ENCODE measurements around the gene TWIST2. TPM values are rescaled to one million over a fixed set of nuclear protein-coding genes. Genes with fewer than 3 reads are reported as not detected.
A peak's percentile ranks its signal among the peaks of the same experiment; 100 is the strongest.

The TWIST2 gene
- total RNA-seq, 1 donor from 2014 or later: 0.83 TPM

GRCh38 chr2:238911376-238912227 is 63.7 kb downstream of the TWIST2 start:
- intact Hi-C loops (cut with DNase I): no loop called here
- peak; percentile 59 for DNase-seq (ENCODE audit: low spot score)

- intact Hi-C loops (cut with DNase I): no loop called here
- DNase-seq (ENCODE audit: low spot score): peak; percentile 55
Measured at GRCh38 chr2:238912228-238912915, 64.5 kb downstream of the TWIST2 start.

DNA sequence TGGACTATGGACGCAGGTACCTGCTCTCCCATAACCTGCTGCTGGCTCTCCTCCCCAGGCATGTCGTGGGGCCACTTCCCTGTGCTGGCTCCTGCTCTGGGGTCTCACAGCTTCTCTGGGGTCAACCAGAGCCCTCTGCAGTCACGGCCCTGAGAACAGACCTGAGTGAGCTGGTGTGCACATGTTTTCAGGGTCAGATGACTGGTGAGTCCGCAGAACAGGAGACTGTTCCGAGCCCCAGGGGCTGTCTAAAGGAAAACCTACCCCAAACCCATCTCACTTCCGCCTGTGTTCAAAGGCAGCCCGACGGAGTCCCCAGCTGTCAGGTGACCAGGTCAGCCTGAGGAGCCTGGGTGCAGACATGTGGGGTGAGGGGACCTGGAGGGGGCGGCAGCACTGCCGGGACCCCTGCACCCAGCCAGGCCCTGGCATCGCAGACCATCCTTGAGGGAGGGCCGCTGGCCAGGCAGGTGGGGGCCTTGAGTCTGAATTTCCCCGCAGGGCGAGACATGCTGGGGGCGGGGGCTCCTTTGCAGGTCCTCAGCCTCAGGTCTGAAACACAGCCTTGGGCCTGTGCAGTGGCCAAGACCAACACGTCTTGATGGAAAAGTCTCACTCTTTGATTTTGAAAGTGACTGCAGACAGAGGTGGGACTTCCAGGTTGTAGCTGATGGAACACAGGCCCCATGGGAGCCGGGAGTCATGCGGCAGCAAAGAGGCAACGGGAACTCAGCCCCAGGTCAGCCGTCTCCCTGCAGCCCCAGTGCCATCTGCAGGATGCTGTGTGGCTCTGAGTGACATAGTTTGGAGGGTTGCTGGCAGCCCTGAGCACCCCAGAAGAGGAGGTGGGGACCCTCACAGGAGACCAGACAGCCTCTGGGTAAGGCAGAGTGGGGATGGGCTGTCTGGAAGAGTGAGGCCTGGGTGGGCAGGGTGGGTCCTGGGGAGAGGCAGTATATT is 65.3 kb downstream of the TWIST2 start:
- intact Hi-C loops (cut with DNase I): no loop called here
- peak; percentile 70 for DNase-seq (ENCODE audit: low spot score)

GRCh38 chr2:238913931-238914647 is 66.2 kb downstream of the TWIST2 start:
- intact Hi-C loops (cut with DNase I): no loop called here
- DNase-seq (ENCODE audit: low spot score): peak; percentile 35

DNA sequence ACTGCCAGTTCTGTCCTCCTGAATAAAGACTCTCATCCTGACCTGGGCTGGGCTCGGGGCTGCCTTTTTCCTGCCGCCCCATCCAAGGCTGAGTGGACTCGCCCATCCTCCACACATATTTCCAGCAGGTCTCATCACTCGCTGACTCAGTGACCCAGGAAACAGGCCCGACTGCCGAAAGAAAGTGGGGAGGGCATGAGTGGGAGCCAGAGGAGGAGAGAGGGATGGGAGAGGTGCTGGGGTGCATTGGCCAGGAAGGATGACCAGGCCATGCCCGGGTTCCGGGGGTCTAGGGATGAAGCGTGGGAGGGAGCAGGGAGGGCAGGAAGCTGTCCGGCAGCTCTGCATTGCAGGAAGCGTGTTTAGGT is 66.7 kb downstream of the TWIST2 start:
- intact Hi-C loops (cut with DNase I): no loop called here
- peak; percentile 46 for DNase-seq (ENCODE audit: low spot score)

DNA sequence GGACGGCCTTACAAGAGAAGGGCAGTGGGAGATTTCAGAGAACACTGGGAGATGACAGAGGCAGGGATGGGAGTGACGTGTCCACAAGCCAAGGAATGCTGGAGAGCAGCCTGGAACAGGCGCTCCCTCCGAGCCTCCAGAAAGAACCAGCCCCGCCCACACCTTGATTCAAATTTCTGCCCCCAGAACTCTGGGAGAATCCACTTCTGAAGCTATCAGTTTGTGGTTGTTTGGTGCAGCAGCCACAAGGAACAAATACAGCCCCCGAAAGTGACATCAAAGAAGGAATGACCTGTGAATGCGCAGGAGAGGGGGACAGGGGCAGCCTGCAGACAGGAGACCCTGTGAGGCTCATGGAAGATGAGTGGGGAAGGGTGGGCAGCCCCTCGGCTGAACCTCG is 67.3 kb downstream of the TWIST2 start:
- intact Hi-C loops (cut with DNase I): no loop called here
- no peak for DNase-seq (ENCODE audit: low spot score)

- DNase-seq (ENCODE audit: low spot score): peak; percentile 71
- intact Hi-C loops (cut with DNase I): no loop called here
Measured at GRCh38 chr2:238915596-238915995, 67.7 kb downstream of the TWIST2 start.

DNA sequence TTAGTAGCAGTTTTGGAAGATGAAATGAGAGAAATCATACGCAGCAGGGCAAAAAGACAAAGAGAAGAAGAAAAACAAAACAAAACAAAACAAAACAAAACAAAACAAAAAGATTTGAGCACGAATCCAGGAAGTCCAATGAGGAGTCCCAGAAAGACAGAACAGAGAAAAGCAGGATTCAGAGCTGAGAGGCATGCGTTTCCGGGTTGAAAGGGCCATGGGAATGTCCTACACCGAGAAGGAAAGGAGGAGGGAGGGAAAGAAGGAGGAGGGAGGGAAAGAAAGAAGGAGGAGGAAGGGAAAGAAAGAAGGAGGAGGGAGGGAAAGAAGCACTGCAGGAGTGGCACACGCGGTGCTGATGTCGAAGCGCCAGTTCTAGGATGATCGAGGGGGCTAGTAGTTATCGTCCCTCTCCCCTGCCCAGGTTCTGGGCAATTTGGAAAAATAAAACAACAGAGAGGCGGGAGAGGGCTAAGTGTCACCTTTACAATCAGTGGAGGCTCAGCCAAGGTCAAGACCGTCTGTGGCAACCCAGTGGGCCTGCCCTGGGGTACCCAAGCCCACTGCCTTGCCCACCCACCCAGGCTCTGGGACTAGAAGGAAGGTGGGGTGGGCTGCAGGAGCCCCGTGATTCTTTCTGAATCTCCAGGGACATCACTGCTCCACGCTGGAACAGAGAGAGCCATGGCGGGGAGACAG is 68.4 kb downstream of the TWIST2 start:
- no peak for DNase-seq (ENCODE audit: low spot score)
- intact Hi-C loops (cut with DNase I): no loop called here

GRCh38 chr2:238916875-238917590 is 69.1 kb downstream of the TWIST2 start:
- intact Hi-C loops (cut with DNase I): no loop called here
- peak; percentile 54 for DNase-seq (ENCODE audit: low spot score)

- intact Hi-C loops (cut with DNase I): no loop called here
- DNase-seq (ENCODE audit: low spot score): peak; percentile 24
Measured at GRCh38 chr2:238919307-238919706, 71.4 kb downstream of the TWIST2 start.

DNA sequence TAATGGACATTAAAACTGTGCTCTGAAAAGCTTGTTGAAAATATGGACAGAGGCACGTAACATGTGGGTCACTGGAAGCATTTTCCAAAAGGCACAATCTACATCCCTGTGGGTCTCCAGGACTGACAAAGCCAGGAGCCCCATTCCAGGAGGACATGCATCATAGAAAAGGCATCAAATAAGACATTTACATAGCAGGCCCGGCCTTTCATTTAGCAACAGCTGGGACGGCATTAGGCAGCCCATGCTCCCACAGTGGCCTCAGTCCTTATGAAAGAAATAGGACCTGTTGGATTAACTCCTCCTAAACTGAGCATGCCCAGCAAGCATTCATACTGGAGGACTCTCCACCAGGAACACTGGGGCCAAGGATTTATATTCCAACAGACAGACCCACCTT is 72.2 kb downstream of the TWIST2 start:
- intact Hi-C loops (cut with DNase I): no loop called here
- peak; percentile 4 for DNase-seq (ENCODE audit: low spot score)

DNA sequence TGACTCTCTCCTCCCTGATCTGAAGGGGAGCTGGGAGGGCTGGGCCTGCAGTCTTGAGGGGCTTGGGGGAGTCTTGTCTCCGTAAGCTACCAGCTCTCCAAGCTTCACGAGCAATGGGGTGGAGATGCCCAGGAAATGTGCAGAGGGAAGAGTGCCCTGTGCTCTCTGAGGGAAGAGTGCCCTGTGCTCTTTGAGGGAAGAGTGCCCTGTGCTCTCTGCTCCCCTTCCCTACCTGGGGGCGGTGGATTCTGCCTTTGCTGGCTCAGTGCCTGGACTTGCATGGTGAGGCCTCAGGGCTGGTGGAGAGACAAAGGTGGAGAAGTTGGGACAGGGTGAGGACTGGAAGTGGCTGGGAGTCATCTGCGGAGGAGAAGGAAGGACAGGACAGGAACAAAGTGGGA is 72.7 kb downstream of the TWIST2 start:
- intact Hi-C loops (cut with DNase I): no loop called here
- peak; percentile 39 for DNase-seq (ENCODE audit: low spot score)

DNA sequence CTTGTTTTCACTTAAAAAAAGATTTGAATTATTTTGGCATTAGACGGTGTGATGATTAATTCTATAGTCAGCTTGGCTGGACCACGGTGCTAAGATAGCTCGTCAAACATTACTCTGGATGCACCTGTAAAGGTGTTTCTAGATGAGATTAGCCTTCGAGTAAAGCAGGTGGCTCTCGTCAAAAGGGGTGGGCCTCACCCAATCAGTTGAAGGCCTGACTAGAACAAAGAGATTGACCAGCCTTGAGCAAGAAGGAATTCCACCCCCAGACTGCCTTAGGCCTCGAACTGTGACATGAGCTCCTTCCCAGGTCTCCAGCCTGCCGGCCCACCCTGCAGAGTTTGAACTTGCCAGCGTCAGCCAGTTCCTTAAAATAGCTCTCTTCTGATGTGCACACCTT is 73.4 kb downstream of the TWIST2 start:
- intact Hi-C loops (cut with DNase I): no loop called here

DNA sequence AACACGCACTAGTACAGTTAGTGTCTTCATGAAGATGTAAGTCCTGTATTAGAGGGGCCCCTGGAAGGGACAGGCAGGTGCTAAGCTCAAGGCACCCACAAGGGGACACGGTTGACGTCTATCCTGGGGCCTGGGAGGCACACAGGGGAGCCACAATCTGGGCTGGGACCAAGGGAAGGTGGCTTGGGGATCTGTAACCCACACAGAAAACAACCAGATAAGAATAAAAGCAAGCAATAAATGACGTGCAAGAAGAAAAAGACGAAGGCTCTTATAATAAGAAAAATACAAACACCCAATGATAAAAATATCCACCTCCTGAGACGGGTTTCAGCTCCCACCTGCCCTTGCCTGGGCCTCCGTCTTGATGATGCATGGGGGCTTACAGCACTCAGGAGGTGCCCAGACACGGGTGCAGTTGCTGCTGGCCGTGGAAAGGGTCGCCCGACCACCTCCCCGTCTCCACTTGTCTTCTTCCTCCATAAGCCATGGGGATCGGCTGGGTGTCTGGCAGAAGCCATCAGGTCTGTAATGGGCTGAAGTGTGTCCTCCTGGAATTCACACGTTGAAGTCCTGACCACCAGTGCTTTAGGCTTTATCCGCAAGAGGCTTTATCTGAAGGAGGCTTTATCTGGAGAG is 73.9 kb downstream of the TWIST2 start:
- intact Hi-C loops (cut with DNase I): no loop called here
- DNase-seq (ENCODE audit: low spot score): peak; percentile 74

More for the DNA sequence above, 73.4 kb downstream of the TWIST2 start:
- DNase-seq (ENCODE audit: low spot score): peak; percentile 31

- DNase-seq (ENCODE audit: low spot score): peak; percentile 57
- intact Hi-C loops (cut with DNase I): no loop called here
Measured at GRCh38 chr2:238922435-238922834, 74.5 kb downstream of the TWIST2 start.

DNA sequence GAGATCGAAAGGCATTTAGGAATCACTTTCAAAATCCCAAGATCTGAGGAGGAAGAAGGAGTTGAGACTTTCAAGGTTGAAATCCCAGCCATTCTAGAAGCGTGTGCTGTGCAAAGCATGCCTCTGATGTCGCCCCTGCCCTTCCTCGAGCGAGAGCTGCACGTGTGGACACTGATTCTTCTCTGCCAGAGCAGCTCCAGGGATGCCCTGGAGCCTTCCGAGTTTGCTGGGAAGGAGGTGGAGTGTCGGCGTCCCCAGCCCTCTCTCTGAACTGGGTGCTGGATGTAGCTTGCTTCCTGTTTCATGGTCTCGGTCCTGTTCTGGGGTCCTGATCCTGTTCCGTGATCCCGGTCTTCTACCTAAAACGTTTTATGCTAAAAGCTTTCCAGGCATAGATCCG is 76.1 kb downstream of the TWIST2 start:
- intact Hi-C loops (cut with DNase I): no loop called here
- peak; percentile 55 for DNase-seq (ENCODE audit: low spot score)

DNA sequence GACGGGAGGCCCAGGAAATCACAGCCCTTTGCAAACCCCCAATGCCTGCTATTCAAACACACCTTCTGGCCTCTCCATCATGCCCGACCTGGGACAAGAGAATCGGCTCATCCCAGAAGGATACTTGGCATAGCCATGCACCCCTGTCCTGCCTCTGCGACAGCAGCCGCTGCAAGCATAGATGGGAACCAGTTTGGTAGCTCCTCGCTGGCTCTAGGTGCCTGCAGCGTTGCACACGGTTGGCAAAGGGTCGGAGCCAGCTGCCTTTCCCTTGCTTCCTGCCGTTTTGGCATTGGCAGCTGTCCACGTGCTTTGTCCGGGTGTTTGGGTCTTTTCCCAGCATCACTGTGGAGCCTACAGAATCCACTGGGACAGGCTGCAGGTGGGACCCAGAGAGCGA is 76.9 kb downstream of the TWIST2 start:
- intact Hi-C loops (cut with DNase I): no loop called here
- peak; percentile 71 for DNase-seq (ENCODE audit: low spot score)

DNA sequence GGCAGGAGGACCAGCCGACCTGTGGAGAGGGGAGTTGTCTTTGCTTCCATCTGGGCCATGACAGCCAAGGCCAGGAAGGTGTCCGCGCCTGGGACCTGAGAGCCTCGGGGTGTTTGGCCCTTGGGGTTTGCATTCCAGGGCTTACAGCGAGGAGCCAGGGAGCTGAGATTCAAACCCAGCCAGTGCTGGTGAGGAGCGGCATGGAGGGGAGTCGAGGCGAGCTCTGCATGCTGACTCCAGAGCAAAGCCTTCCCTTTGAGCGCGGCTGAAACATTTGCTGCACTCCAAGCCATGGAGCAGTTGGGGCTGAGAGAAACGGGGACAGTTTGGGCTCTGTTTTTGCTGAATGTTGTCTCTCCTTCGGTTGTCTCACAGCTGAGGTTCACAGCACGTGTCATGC is 77.4 kb downstream of the TWIST2 start:
- peak; percentile 73 for DNase-seq (ENCODE audit: low spot score)
- intact Hi-C loops (cut with DNase I): no loop called here
